Measurements from ENCODE around the gene PRKCZ. TPM values are rescaled to one million over a fixed set of nuclear protein-coding genes. Genes with fewer than 3 reads are reported as not detected.
"Not testable (repeated sequence)": the region's sequence is repeated elsewhere in the genome, so short reads cannot be mapped to it uniquely, and the experiment has no call there.

The PRKCZ gene
- total and polyA plus RNA-seq, 9 of the 15 experiments (the other 6 are each of a cell fraction or from before 2014, with no cell fraction given): 0.07 to 3.1 (median 1.3) TPM

DNA sequence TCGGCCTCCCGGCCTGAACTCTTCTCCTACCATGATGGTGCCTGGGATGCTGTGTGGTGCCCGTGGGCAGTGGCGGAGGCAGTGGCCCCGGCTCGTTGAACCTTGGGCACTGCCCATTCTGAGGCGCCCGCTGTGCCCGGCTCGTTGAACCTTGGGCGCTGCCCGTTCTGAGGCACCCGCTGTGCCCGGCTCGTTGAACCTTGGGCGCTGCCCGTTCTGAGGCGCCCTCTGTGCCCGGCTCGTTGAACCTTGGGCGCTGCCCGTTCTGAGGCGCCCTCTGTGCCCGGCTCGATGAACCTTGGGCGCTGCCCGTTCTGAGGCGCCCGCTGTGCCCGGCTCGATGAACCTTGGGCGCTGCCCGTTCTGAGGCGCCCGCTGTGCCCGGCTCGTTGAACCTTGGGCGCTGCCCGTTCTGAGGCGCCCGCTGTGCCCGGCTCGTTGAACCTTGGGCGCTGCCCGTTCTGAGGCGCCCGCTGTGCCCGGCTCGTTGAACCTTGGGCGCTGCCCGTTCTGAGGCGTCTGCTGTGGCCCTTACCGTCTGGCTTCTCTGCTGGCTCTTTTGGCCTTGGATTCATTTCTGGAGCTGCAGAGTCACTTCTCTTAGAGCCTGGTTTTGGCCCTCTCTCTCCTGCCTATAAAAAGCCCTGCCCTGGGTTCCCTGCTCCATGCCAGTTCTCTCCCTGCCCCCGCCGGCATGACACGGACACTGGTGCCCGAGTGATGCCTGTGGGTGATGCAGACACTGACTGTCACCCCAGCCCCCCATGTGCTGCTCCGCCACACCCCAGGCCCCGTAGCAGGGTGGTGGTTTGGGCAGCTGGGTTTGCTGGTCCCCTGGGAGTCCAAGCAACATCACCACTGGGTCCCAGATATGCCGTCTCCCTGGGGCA, 44.3 kb downstream of the PRKCZ start:
- H3K9me3 ChIP-seq (replicated peaks; ENCODE audit: control insufficient read depth, insufficient read depth, low read depth, low read length); in situ Hi-C loops (cut with MboI); H4K20me1 ChIP-seq (replicated peaks; ENCODE audit: control insufficient read depth, insufficient read depth, low read length); H3K9ac ChIP-seq (ENCODE audit: insufficient read depth in 1 of 2, low read depth in 2 of 2, low read length in 2 of 2); H3K79me2 ChIP-seq (ENCODE audit: control insufficient read depth, insufficient read depth, low read length); intact Hi-C loops (cut with micrococcal nuclease); H3K4me3 ChIP-seq; CTCF ChIA-PET (ENCODE audit: low intra/inter-chr PET ratio); FAIRE-seq; H3K36me3 ChIP-seq (ENCODE audit: control insufficient read depth, insufficient read depth, low read length); H3K27ac ChIP-seq (ENCODE audit: extremely low read depth, low read depth, low read length); H2AFZ ChIP-seq (ENCODE audit: low read depth, low read length); BruUV-seq (replicated peaks); H3K4me2 ChIP-seq (ENCODE audit: insufficient read depth, low read length); DNase-seq (ENCODE audit: extremely low read depth in 1 of 4, low spot score in 3 of 4); ATAC-seq; H3K9me1 ChIP-seq (ENCODE audit: control insufficient read depth, insufficient read depth, low read length): not testable (repeated sequence)
- Histone ChIP-seq H3K4me1 (replicated peaks in 1 of 2; ENCODE audit: control insufficient read depth in 2 of 2, insufficient read depth in 2 of 2, low read length in 2 of 2) (peaks cover 0 to 38% of the 10 kb centered on the region in 2 experiments; a peak in 1 of 5 replicates), H3K27me3 (ENCODE audit: control insufficient read depth in 2 of 2, insufficient read depth in 2 of 2, low read length in 2 of 2) (peaks cover 27 to 83% of the 10 kb centered on the region in 2 experiments)
- POLR2A ChIA-PET: interaction anchor here (0.8 to 1.1 kb wide), 2 partner anchors 19 to 21 kb away, joined by 4 read pairs; no protein-coding TSS in a partner anchor
- 24% methylated on average over 50 of the region's 60 CpGs for WGBS (ENCODE audit: insufficient coverage, low coverage, missing lambda C conversion rate)
- TF ChIP-seq HNRNPL (IDR thresholded peaks at IDR 0.05; ENCODE audit: low read depth, low read length): peak; percentile 98

DNA sequence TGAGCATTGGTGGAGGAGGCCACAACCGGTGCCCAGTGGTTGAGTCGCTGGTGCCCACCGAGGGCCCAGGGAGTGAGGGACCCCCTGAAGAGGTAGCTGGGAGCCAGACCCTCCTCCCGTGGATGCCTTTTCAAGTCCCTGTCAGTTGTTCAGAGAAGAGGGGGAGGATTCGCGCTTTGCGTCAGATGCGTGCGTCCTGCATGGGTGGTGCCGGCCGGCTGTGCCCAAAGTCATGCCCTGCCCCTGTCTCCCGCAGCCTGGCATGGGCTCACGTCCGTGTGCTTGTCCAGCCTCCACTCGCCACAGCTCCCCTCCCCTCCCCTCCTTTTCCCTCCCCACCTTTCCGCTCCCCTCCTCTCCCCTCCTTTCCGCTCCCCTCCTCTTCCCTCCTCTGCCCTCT, 45.2 kb downstream of the PRKCZ start:
- intact Hi-C loops (cut with micrococcal nuclease): no loop called here
- no peaks in the 10 kb centered on the region; the same call in 1 of the 2 replicates for H3K9me3 ChIP-seq (replicated peaks; ENCODE audit: control insufficient read depth, insufficient read depth, low read depth, low read length)
- 0% methylated on average over 4 of the region's 17 CpGs for WGBS (ENCODE audit: insufficient coverage, low coverage, missing lambda C conversion rate)
- H3K9me1 ChIP-seq (ENCODE audit: control insufficient read depth, insufficient read depth, low read length): no peaks in the 10 kb centered on the region
- TF ChIP-seq PCBP1 (IDR thresholded peaks at IDR 0.05; ENCODE audit: low read depth, low read length, poor library complexity, severe bottlenecking) (peak; percentile 57), SRSF7 (optimal IDR thresholded peaks at IDR 0.05; ENCODE audit: low read depth, low read length) (no peak), ILF3 (IDR thresholded peaks at IDR 0.05; ENCODE audit: borderline replicate concordance) (no peak), CHD4 (IDR thresholded peaks at IDR 0.05; ENCODE audit: insufficient read depth, insufficient replicate concordance, low read depth, low read length, poor library complexity, severe bottlenecking) (no peak), BRF1 (IDR thresholded peaks at IDR 0.05; ENCODE audit: borderline replicate concordance, extremely low read depth, insufficient read length) (no peak), SREBF2 (CRISPR knock-in tag; IDR thresholded peaks at IDR 0.05) (no peak), ZNF347 (CRISPR knock-in tag; IDR thresholded peaks at IDR 0.05; ENCODE audit: low read depth) (no peak), XRCC4 (IDR thresholded peaks at IDR 0.05; ENCODE audit: extremely low read depth, insufficient read depth, insufficient read length) (no peak)
- ATAC-seq (no peak), DNase-seq (ENCODE audit: extremely low read depth in 1 of 4, low spot score in 3 of 4) (no peak), FAIRE-seq (no peak)
- no TSS peak for BruUV-seq (replicated peaks)
- in situ Hi-C loops (cut with MboI): no loop called here
- no peak overlapping the region for H3K4me2 ChIP-seq (ENCODE audit: insufficient read depth, low read length)
- H3K4me3 ChIP-seq: no peak overlapping the region
- H3K9ac ChIP-seq (ENCODE audit: insufficient read depth in 1 of 2, low read depth in 2 of 2, low read length in 2 of 2): no peak overlapping the region
- H3K4me1 ChIP-seq (replicated peaks in 1 of 2; ENCODE audit: control insufficient read depth in 2 of 2, insufficient read depth in 2 of 2, low read length in 2 of 2): peaks cover 0 to 32% of the 10 kb centered on the region in 2 experiments; a peak in 1 of 5 replicates
- H3K36me3 ChIP-seq (ENCODE audit: control insufficient read depth, insufficient read depth, low read length): no peaks in the 10 kb centered on the region
- POLR2A ChIA-PET: no interaction called here
- H3K79me2 ChIP-seq (ENCODE audit: control insufficient read depth, insufficient read depth, low read length): no peaks in the 10 kb centered on the region
- no peak overlapping the region for H3K27ac ChIP-seq (ENCODE audit: extremely low read depth, low read depth, low read length)
- peaks cover 27 to 83% of the 10 kb centered on the region in 2 experiments for H3K27me3 ChIP-seq (ENCODE audit: control insufficient read depth in 2 of 2, insufficient read depth in 2 of 2, low read length in 2 of 2)
- peaks cover 4% of the 10 kb centered on the region; the same call in 1 of the 2 replicates for H4K20me1 ChIP-seq (replicated peaks; ENCODE audit: control insufficient read depth, insufficient read depth, low read length)
- no peak overlapping the region for H2AFZ ChIP-seq (ENCODE audit: low read depth, low read length)
- CTCF ChIA-PET (ENCODE audit: low intra/inter-chr PET ratio): no interaction called here
